ENCODE measurements around the gene PPFIBP1. TPM values are rescaled to one million over a fixed set of nuclear protein-coding genes. Genes with fewer than 3 reads are reported as not detected.

Gene PPFIBP1
- total RNA-seq, 1 donor from 2014 or later: 31.1 TPM

GRCh38 chr12:27608890-27609289 is 84.9 kb downstream of the PPFIBP1 start:
- Histone ChIP-seq H3K27me3 (ENCODE audit: control insufficient read depth, insufficient read depth, low read length) (no peaks in the 10 kb centered on the region), H3K36me3 (ENCODE audit: control insufficient read depth, insufficient read depth, low read length) (peaks cover 1% of the 10 kb centered on the region), H3K4me3 (ENCODE audit: low read depth, low read length) (no peak overlapping the region)
- FAIRE-seq (no peak), DNase-seq (ENCODE audit: low read depth) (no peak)
- TF ChIP-seq, protein P1, sequence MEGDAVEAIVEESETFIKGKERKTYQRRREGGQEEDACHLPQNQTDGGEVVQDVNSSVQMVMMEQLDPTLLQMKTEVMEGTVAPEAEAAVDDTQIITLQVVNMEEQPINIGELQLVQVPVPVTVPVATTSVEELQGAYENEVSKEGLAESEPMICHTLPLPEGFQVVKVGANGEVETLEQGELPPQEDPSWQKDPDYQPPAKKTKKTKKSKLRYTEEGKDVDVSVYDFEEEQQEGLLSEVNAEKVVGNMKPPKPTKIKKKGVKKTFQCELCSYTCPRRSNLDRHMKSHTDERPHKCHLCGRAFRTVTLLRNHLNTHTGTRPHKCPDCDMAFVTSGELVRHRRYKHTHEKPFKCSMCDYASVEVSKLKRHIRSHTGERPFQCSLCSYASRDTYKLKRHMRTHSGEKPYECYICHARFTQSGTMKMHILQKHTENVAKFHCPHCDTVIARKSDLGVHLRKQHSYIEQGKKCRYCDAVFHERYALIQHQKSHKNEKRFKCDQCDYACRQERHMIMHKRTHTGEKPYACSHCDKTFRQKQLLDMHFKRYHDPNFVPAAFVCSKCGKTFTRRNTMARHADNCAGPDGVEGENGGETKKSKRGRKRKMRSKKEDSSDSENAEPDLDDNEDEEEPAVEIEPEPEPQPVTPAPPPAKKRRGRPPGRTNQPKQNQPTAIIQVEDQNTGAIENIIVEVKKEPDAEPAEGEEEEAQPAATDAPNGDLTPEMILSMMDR (IDR thresholded peaks at IDR 0.05; ENCODE audit: insufficient read depth, low read length, severe bottlenecking): no peak

DNA sequence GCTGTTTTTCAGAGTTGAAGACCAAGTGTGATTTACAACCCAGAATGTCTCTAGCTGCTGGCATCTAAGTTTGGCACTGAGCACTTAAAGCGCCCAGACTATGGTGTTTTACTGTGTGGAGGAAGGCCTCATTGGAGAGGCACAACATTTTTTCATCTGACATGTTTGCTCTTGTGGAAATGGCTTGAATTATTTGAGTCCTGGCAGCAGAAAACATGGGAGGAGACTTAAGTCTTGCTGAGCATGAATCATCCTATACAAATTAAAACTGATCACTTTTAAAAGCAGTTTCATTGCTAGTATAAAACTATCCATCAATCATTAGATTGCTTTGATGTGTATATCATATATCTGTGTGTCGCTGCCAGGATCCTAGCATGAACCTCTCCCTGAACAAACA is 86.4 kb downstream of the PPFIBP1 start:
- peak; percentile 93 for DNase-seq (ENCODE audit: low read depth)
- Histone ChIP-seq H3K4me3 (ENCODE audit: low read depth, low read length) (no peak overlapping the region), H3K36me3 (ENCODE audit: control insufficient read depth, insufficient read depth, low read length) (peaks cover 1% of the 10 kb centered on the region), H3K27me3 (ENCODE audit: control insufficient read depth, insufficient read depth, low read length) (no peaks in the 10 kb centered on the region)
- TF ChIP-seq, protein P1 (IDR thresholded peaks at IDR 0.05; ENCODE audit: insufficient read depth, low read length, severe bottlenecking): no peak
- FAIRE-seq: peak; percentile 55

DNA sequence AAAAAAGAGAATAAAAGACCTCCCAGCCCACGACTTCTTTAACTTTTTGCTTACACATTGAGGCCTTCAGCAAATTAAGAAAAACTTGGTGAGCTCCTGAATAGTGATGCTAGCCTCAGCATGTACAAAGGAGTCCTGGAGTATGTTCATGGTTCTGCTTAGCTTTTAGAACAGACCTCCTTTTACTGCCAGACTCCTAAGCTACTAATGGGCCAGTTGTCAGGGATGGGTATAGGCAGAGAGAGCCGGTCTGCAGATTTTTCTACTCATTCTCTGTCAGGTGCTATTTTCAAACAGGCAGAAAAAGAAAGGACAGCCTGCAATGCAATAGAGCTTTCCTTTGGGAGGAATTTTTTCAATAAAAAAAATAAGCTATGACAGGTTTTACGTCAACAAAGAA is 90.4 kb downstream of the PPFIBP1 start:
- FAIRE-seq (no peak), DNase-seq (ENCODE audit: low read depth) (no peak)
- TF ChIP-seq, protein P1 (IDR thresholded peaks at IDR 0.05; ENCODE audit: insufficient read depth, low read length, severe bottlenecking): no peak
- H3K4me3 ChIP-seq (ENCODE audit: low read depth, low read length): no peak overlapping the region
- H3K27me3 ChIP-seq (ENCODE audit: control insufficient read depth, insufficient read depth, low read length): no peaks in the 10 kb centered on the region
- H3K36me3 ChIP-seq (ENCODE audit: control insufficient read depth, insufficient read depth, low read length): peaks cover 1% of the 10 kb centered on the region

DNA sequence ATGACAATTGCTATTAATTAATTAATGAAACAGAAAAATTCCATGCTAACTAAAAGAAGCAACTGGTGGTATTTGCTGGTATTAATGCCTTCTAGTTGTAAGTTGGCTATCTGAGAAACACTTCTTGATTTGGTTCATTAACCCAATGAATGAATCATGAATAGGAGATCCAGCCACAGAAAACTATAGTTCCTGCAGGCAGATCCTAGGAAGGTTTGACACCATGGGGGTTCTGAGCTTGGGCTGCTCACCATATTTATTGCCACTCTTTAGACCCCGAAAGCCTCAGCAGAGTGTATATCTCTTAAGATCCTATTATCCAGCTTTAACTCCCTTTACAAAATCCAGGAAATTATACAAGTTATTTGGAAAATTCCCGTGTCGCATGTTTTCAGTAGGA is 90.9 kb downstream of the PPFIBP1 start:
- no peak for FAIRE-seq
- DNase-seq (ENCODE audit: low read depth): no peak
- Histone ChIP-seq H3K27me3 (ENCODE audit: control insufficient read depth, insufficient read depth, low read length) (no peaks in the 10 kb centered on the region), H3K4me3 (ENCODE audit: low read depth, low read length) (no peak overlapping the region), H3K36me3 (ENCODE audit: control insufficient read depth, insufficient read depth, low read length) (peaks cover 1% of the 10 kb centered on the region)
- TF ChIP-seq, protein P1 (IDR thresholded peaks at IDR 0.05; ENCODE audit: insufficient read depth, low read length, severe bottlenecking): no peak

- FAIRE-seq: no peak
These were observed 91.4 kb downstream of the PPFIBP1 start for GRCh38 chr12:27615331-27615891.

More at GRCh38 chr12:27615331-27615891, 91.4 kb downstream of the PPFIBP1 start:
- Histone ChIP-seq H3K27me3 (ENCODE audit: control insufficient read depth, insufficient read depth, low read length) (no peaks in the 10 kb centered on the region), H3K4me3 (ENCODE audit: low read depth, low read length) (no peak overlapping the region), H3K36me3 (ENCODE audit: control insufficient read depth, insufficient read depth, low read length) (peaks cover 4% of the 10 kb centered on the region)
- DNase-seq (ENCODE audit: low read depth): peak; percentile 21
- TF ChIP-seq, protein P1 (IDR thresholded peaks at IDR 0.05; ENCODE audit: insufficient read depth, low read length, severe bottlenecking): no peak

Measured in bronchial epithelial cell (primary cell).